Skeletal muscle tissue (tissue), 4 donors: ENCODE results near the gene AP2B1. TPM values are rescaled to one million over a fixed set of nuclear protein-coding genes. Genes with fewer than 3 reads are reported as not detected.

ENCODE experiments used
- H3K27ac ChIP-seq: one replicate; pipeline ENCODE4 v1.7.0; 2013; ENCODE audit warnings: mild to moderate bottlenecking, low read depth, low read length, inconsistent platforms
- H3K27me3 ChIP-seq, 3 donors: one replicate each; pipeline ENCODE4 v1.7.0; 2013; ENCODE audit warnings: low read length in 3 of 3; ENCODE audit not compliant: control insufficient read depth in 3 of 3, insufficient read depth in 3 of 3
- H3K36me3 ChIP-seq, 3 donors: one replicate each; pipeline ENCODE4 v1.7.0; 2013; ENCODE audit warnings: low read length in 3 of 3; ENCODE audit not compliant: control insufficient read depth in 3 of 3, insufficient read depth in 3 of 3
- H3K4me1 ChIP-seq, 3 donors: one replicate each; pipeline ENCODE4 v1.7.0; 2013; ENCODE audit warnings: low read length in 3 of 3, mild to moderate bottlenecking in 3 of 3; ENCODE audit not compliant: control insufficient read depth in 3 of 3, insufficient read depth in 3 of 3
- H3K4me3 ChIP-seq, 3 donors: one replicate each; pipeline ENCODE4 v1.7.0; 2013; ENCODE audit warnings: low read length in 3 of 3
- H3K9ac ChIP-seq, 3 donors: one replicate each; pipeline ENCODE4 v1.7.0; 2013; ENCODE audit warnings: low read length in 3 of 3, mild to moderate bottlenecking in 3 of 3, moderate library complexity in 2 of 3, low read depth in 1 of 3
- H3K9me3 ChIP-seq, 3 donors: one replicate each; pipeline ENCODE4 v1.7.0; 2013; ENCODE audit warnings: low read length in 3 of 3; ENCODE audit not compliant: control insufficient read depth in 3 of 3
- total RNA-seq: library from RNA; depleted of rRNA; stranded (reverse); fragments of >200 nt; gene quantifications from one replicate; pipeline ENCODE4 v1.2.3, GENCODE V29; 2014
- donor health status: Osteomylitis.

AP2B1 gene
- total RNA-seq, 1 donor from 2014 or later: 45.4 TPM

DNA sequence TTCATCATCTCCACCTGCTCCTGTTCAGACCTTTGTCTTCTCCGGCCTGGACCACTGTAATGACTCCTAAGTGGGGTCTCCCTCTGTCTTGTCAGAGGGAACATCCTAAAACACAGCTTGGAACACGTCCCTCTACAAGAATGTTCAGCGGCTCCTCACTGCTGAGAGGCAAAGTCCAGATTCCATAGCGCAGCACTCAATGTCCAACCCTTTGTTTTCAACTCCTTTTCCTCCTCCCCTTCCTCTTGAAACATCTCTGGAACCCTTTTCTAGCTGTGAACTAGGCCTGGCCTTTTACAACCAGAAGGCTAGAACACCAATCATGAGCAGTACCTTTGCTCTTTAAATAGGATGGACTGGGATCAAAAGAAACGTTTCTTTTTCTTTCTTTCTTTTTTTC lies 174.5 kb downstream of the AP2B1 start:
- H3K27ac ChIP-seq: no peak overlapping the region
- peaks cover 9 to 15% (median 12%) of the 10 kb centered on the region in 3 donors for H3K4me1 ChIP-seq
- no peak overlapping the region for H3K9ac ChIP-seq
- no peaks in the 10 kb centered on the region for H3K36me3 ChIP-seq
- no peak overlapping the region for H3K4me3 ChIP-seq
- H3K27me3 ChIP-seq: no peaks in the 10 kb centered on the region
- H3K9me3 ChIP-seq: no peaks in the 10 kb centered on the region

DNA sequence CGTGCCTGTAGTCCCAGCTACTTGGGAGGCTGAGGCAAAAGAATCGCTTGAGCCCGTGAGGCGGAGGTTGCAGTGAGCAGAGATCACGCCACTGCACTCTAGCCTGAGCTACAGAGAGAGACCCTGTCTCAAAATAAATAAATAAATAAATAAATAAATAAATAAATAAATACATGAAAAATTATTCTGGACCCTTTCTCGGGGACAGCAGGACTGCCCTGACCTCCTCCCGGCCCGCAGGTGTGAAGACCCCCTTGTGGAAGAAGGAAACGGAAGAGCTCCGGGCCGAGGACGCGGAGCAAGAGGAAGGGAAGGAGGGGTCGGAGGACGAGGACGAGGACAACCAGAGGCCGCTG lies 176.6 kb downstream of the AP2B1 start:
- H3K4me3 ChIP-seq: peak overlapping the region; percentile 65 to 75 (median 66)

DNA sequence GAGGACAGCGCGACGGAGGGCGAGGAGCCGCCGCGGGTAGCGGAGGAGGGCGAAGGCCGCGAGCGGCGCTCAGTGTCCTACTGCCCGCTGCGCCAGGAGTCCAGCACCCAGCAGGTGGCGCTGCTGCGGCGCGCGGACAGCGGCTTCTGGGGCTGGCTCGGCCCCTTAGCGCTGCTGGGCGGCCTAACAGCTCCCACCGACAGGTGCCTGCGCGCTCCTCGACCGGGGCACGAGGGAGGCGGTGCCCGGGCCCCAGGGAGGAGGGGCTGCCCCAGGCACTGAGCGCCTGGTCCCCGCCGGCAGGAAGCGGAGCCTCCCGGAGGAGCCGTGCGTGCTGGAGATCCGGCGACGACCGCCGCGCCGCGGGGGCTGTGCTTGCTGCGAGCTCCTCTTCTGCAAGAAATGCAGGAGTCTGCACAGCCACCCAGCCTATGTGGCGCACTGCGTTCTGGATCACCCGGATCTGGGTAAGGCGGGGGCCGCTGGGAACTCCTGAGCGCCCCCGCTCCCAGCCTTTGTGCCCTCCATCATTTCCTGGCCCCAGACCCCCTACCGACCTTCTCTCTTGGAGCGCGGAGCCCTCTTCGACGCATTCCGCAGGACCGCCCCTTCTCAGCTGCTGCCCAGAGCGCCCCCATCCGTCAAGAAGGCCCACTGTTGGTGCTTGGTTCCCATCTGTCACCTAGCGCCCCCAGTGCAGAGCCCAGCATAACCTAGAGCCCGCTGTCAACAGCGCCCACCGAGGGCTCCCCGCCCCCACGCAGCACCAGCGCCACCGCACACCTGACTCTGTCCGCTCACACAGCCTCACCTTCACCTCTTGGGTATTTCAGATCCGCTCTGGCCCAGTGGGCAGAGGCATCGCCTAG lies 177.2 kb downstream of the AP2B1 start:
- peak overlapping the region; percentile 43 to 72 (median 56) for H3K9ac ChIP-seq
- no peak overlapping the region for H3K27ac ChIP-seq

More for the DNA sequence above, 176.6 kb downstream of the AP2B1 start:
- Histone ChIP-seq H3K27me3 (no peaks in the 10 kb centered on the region), H3K4me1 (peaks cover 9 to 15% (median 12%) of the 10 kb centered on the region in 3 donors), H3K9me3 (no peaks in the 10 kb centered on the region), H3K27ac (no peak overlapping the region), H3K36me3 (no peaks in the 10 kb centered on the region), H3K9ac (peak overlapping the region in 2 of 3 donors; percentile 43 to 72)

DNA sequence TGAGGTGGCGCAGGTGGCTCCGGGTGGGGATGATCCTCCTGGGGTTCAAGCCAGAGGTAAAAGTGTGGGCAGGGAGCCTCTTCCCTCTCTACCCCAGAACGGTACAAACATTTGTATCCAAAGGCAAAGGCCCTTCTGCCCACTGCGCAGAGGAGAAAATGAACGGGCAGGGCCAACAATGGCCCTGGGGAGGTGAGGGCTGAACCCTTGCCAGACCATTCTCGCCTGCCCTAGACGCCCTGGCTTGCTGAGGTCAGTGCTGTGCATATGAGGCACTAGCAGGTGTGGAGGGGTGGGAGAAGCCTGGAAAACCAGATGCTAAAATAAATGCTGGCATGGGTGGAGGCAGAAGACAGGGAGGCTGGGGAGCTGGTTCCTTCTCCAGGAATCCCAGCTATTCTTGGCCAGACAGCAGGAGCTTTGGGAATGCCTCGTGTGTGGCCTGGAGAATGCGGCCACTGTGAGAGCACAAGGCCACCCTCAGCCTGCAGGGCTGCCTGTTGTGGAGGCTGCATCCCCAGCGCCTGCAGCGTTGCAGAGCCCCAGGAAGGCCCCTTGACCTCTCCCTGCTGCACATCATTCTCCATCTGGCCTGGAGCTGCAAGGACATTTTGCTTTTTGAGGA lies 178.1 kb downstream of the AP2B1 start:
- no peak overlapping the region for H3K4me3 ChIP-seq
- no peak overlapping the region for H3K9ac ChIP-seq
- H3K36me3 ChIP-seq: no peaks in the 10 kb centered on the region
- H3K27ac ChIP-seq: no peak overlapping the region
- no peaks in the 10 kb centered on the region for H3K27me3 ChIP-seq
- peaks cover 9 to 15% (median 12%) of the 10 kb centered on the region in 3 donors for H3K4me1 ChIP-seq
- no peaks in the 10 kb centered on the region for H3K9me3 ChIP-seq

More for the DNA sequence above, 177.2 kb downstream of the AP2B1 start:
- no peaks in the 10 kb centered on the region for H3K36me3 ChIP-seq
- H3K27me3 ChIP-seq: no peaks in the 10 kb centered on the region
- H3K9me3 ChIP-seq: no peaks in the 10 kb centered on the region
- peaks cover 9 to 15% (median 12%) of the 10 kb centered on the region in 3 donors for H3K4me1 ChIP-seq
- peak overlapping the region; percentile 65 to 75 (median 66) for H3K4me3 ChIP-seq

DNA sequence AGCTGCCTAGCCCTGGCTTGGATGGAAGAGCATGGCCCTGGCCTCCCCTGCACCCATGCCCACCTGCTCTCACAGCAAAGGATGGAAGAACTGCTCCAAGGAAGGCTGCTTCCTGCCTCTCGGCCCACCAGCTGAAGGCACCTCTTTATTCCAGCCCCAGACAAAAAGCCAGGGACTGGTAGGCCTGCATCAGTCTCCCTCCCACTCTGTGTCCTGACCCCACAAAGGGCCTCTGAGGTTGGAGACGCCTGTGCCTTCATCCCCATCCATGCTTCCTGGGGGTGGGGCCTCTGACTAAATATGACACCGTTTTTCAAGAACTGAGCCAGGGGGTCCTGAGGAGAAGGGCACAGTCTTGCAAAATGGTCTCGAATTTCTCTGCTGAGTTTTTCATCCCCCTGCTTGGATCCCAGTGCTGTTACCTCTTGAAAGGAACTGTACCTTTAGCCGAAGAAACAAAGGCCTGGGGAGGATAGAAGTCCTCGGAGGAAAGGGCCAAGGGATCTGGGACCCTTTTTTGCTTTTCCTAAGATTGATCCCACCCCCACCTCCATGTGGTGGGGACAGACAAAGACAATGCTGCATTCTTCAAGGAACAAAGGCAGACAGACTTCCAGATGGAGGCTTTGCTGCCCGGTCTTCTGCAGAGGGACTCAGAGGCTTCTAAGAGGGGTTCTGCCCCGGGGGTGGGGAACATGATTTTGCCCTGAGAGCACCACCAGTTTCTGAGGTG lies 178.8 kb downstream of the AP2B1 start:
- Histone ChIP-seq H3K9me3 (no peaks in the 10 kb centered on the region), H3K4me1 (peaks cover 9 to 15% (median 12%) of the 10 kb centered on the region in 3 donors), H3K36me3 (no peaks in the 10 kb centered on the region), H3K27me3 (no peaks in the 10 kb centered on the region), H3K27ac (no peak overlapping the region), H3K9ac (no peak overlapping the region), H3K4me3 (no peak overlapping the region)

DNA sequence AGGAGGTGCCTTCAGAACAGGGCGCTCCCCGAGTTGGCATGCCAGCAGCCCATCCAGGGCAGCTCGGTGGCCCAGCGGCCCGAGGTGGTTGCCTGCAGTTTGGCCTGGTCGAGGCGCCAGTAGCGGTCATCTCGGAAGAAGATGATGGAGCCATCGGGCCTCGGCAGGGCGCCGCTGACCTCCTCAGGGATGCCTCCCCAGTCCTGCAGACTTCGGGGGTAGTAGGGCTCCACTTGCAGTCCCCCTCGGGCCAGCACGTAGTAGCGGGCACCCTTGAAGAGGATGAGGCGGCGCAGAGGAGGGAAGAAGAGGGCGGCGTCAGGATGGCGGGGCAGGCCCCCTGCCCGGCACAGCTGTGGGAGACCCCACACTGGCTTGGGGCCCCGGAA lies 179.4 kb downstream of the AP2B1 start:
- H3K9me3 ChIP-seq: no peaks in the 10 kb centered on the region
- no peak overlapping the region for H3K27ac ChIP-seq
- H3K4me3 ChIP-seq: no peak overlapping the region
- peaks cover 9 to 15% (median 12%) of the 10 kb centered on the region in 3 donors for H3K4me1 ChIP-seq
- no peaks in the 10 kb centered on the region for H3K36me3 ChIP-seq
- H3K9ac ChIP-seq: peak overlapping the region in 1 of 3 donors; percentile 3
- H3K27me3 ChIP-seq: no peaks in the 10 kb centered on the region

DNA sequence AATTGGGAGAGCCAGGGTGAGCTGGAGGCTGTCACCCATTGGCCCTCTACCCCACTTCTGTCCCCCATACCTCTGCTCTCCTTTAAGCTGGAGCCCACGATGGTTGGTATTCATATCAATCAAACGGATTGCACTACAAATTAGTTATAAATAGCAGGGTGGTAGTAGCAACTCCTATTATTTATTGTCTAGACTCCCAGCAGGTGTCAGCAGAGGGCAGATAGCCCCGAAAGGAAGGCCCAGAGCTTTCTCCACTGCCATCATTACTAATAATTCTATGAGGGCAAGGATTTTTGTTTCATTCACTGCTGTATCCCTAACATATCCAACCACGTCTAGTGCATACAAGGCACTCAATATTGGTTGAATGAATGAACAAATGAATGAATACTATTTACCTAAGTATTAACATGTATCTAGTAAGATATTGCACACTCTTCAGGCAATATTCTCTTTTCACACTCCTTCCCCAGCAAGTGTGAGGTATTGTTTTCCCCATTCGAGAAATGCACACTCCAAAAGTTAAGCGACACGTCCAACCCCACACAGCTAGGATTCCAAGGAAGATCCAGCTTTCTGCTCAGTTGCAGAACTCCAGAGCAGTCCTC lies 179.9 kb downstream of the AP2B1 start:
- Histone ChIP-seq H3K4me1 (peaks cover 9 to 15% (median 12%) of the 10 kb centered on the region in 3 donors), H3K27ac (no peak overlapping the region), H3K9me3 (no peaks in the 10 kb centered on the region), H3K36me3 (no peaks in the 10 kb centered on the region), H3K4me3 (no peak overlapping the region), H3K27me3 (no peaks in the 10 kb centered on the region), H3K9ac (no peak overlapping the region)

DNA sequence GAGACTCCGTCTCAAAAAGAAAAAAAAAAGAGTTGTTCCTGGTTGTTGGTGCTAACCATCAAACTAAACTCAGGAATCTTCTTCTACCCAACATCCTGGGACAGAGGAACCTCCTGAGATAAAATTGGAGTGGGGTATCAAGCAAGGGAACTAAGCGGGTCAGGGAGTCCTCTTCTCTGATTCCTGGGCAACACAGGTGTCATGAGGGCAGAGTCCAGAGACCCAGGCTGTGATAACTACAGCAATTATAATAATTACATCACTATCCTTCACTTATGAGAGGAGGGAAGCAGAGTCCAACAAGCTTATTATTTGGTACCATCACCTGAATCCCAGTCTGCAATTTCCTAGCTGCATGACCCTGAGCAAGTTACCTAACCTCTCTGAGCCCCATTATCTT lies 181.7 kb downstream of the AP2B1 start:
- Histone ChIP-seq H3K9me3 (no peaks in the 10 kb centered on the region), H3K9ac (no peak overlapping the region), H3K27ac (no peak overlapping the region), H3K4me3 (no peak overlapping the region), H3K36me3 (no peaks in the 10 kb centered on the region), H3K27me3 (no peaks in the 10 kb centered on the region), H3K4me1 (peaks cover 9 to 15% (median 11%) of the 10 kb centered on the region in 3 donors)

DNA sequence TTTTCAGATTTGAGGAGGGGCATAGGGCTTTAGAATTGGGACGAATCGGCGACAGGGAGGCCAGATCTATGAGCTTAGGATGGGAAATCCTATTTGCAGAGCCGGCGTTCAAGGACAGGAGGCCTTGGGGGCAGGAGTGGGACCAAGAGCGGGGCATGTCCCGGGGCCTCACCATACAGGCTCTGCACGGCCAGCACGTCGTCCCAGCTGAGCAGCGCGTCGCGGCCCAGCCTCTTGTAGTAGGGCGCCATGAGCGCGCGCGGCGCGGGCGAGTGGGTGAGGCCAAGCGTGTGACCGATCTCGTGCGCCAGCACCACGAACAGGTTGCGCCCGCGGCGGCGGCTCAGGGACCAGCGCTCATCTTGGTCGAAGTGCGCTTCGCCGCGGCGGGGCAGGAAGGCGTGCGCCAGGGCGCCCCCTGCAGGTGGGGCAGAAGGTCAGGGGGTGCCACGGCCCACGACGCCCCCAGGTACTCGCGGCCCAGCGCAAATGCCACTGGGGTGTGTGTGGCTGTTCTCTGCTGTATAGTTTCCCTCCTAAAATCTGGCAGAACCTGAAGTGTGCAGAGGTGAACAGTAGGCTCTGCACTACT lies 182.9 kb downstream of the AP2B1 start:
- H3K9me3 ChIP-seq: no peaks in the 10 kb centered on the region
- no peak overlapping the region for H3K9ac ChIP-seq
- H3K27ac ChIP-seq: no peak overlapping the region
- no peaks in the 10 kb centered on the region for H3K27me3 ChIP-seq
- no peak overlapping the region for H3K4me3 ChIP-seq
- no peaks in the 10 kb centered on the region for H3K36me3 ChIP-seq
- peaks cover 4 to 13% (median 10%) of the 10 kb centered on the region in 3 donors for H3K4me1 ChIP-seq
